A673 (cell line): ENCODE measurements around the gene PDCD1. TPM values are rescaled to one million over a fixed set of nuclear protein-coding genes. Genes with fewer than 3 reads are reported as not detected.

Experiments
- BruUV-seq: library from RNA; stranded (reverse); fragments of 400-500 nt; replicated peaks from 2 replicates; lab custom pipeline; 2021; lab: Mats Ljungman, UMichigan
- CTCF ChIA-PET: fragments of 300-600 bp; sonication (Branson Sonifier 250); formaldehyde crosslinking; loops from one replicate; lab custom pipeline; 2022; ENCODE audit warnings: antibody characterized with exemption; lab: Charles Lee
- POLR2A ChIA-PET: fragments of 300-600 bp; sonication (Branson Sonifier 250); formaldehyde crosslinking; loops from one replicate; lab custom pipeline; 2022; ENCODE audit warnings: antibody characterized with exemption; ENCODE audit not compliant: low non-redundant PET; lab: Charles Lee
- DNase-seq: peaks from one replicate; pipeline ENCODE4 v3.0.0-alpha.2; 2015; ENCODE audit warnings: low spot score
- H3K27ac ChIP-seq: fragments of 200-600 bp; sonication (generic); 2 replicates; pipeline ENCODE4 v1.5.1; 2016; ENCODE audit warnings: mixed run types, low read depth, mild to moderate bottlenecking, mixed read lengths, antibody characterized with exemption, low read length; ENCODE audit not compliant: poor library complexity, severe bottlenecking
- H3K27me3 ChIP-seq: fragments of 200-600 bp; sonication (generic); replicated peaks from 2 replicates; pipeline ENCODE4 v1.6.1; 2017; ENCODE audit warnings: mixed run types, low read depth, mild to moderate bottlenecking, mixed read lengths, antibody characterized with exemption, low read length; ENCODE audit not compliant: insufficient read depth, poor library complexity
- H3K36me3 ChIP-seq: fragments of 200-600 bp; sonication (generic); 2 replicates; pipeline ENCODE4 v1.6.1; 2016; ENCODE audit warnings: mixed run types, mild to moderate bottlenecking, mixed read lengths, antibody characterized with exemption, low read length; ENCODE audit not compliant: insufficient read depth, poor library complexity, severe bottlenecking
- H3K4me1 ChIP-seq: fragments of 200-600 bp; sonication (generic); 2 replicates; pipeline ENCODE4 v1.6.1; 2017; ENCODE audit warnings: mixed run types, mild to moderate bottlenecking, mixed read lengths, antibody characterized with exemption, low read length; ENCODE audit not compliant: insufficient read depth, poor library complexity, severe bottlenecking
- H3K4me3 ChIP-seq: fragments of 200-600 bp; sonication (generic); 2 replicates; pipeline ENCODE4 v1.5.1; 2016; ENCODE audit warnings: low read depth, mixed run types, mild to moderate bottlenecking, mixed read lengths, low read length; ENCODE audit not compliant: poor library complexity, severe bottlenecking
- H3K9me3 ChIP-seq: fragments of 200-600 bp; sonication (generic); 2 replicates; pipeline ENCODE4 v1.6.1; 2016; ENCODE audit warnings: mixed run types, low read depth, mild to moderate bottlenecking, mixed read lengths, antibody characterized with exemption, low read length; ENCODE audit not compliant: poor library complexity, severe bottlenecking
- EZH2 ChIP-seq: fragments of 200-600 bp; sonication (generic); IDR thresholded peaks from 2 replicates; pipeline ENCODE4 v1.6.1; 2017; ENCODE audit warnings: borderline replicate concordance, low read depth, mild to moderate bottlenecking, mixed read lengths, antibody characterized with exemption, low read length; ENCODE audit not compliant: poor library complexity, severe bottlenecking
- intact Hi-C: fragments of 100-400 bp; cut with micrococcal nuclease; formaldehyde crosslinking; loops from one replicate; pipeline ENCODE4 v1.10.0; 2022; ENCODE audit not compliant: unreplicated experiment
- total RNA-seq: library from RNA; stranded (reverse); gene quantifications from 2 replicates; pipeline ENCODE4 v1.2.3, GENCODE V29; 2021
- TF ChIP-seq, protein P1 (sequence below): fragments of 300-800, 200-600 bp; sonication (generic); conservative IDR thresholded peaks from 2 replicates; pipeline ENCODE4 v1.5.1; 2017; ENCODE audit warnings: low read depth, mild to moderate bottlenecking, antibody characterized with exemption, low read length, moderate library complexity, mixed read lengths

PDCD1 gene
- total RNA-seq, 1 experiment from 2014 or later = 0.34 TPM

DNA sequence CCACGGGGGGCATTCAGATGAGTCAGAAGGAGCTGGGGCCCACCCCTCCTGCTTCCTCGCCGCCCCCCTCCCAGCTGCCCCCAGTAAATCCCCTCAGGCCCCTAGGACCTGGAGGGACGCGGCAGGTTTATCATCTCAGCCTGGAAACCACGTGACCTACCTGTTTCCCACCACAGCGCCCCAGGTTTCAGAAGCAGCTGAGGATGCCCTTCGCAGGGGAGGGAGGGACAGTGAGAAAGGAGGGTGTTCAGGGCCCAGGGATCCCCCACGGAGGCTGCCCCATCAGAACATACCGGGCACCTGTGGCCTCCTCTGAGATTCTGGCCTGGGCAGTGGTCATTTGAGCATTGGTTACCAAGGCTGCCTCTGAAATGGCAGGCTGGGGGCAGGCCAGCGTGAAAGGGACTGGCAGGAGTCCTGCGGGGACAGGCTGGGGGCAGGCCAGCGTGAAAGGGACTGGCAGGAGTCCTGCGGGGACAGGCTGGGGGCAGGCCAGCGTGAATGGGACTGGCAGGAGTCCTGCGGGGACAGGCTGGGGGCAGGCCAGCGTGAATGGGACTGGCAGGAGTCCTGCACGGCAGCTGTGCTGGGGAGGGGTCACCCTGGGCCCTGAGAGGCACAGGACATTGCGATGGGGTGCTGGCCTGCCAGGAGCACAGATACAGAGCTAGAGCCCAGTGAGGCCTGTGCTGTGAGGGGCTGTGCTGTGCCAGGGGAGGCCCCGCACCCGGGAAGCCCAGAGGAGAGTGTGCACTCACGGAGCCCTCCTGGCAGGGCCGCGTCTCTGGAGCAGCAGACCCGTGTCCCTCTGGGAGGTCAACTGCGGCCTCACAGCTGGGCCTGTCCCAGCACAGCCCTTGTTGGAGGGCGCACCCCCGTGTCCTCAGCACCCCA lies 48.1 kb downstream of the PDCD1 start:
- H3K27ac ChIP-seq = peak overlapping the region; percentile 100
- ChIA-PET POLR2A (interaction anchor here (0.5 kb wide), 1 partner anchor 40 kb away, joined by 4 read pairs; no protein-coding TSS in a partner anchor), CTCF (no interaction called here)
- intact Hi-C loops = loop anchor here (5.0 kb wide), 1 partner anchor 52 kb away; no protein-coding TSS in a partner anchor
- no peaks in the 10 kb centered on the region for H3K27me3 ChIP-seq
- peak overlapping the region; percentile 27 for H3K4me3 ChIP-seq
- DNase-seq = no peak
- TF ChIP-seq EZH2 = no peak
- TF ChIP-seq, protein P1, sequence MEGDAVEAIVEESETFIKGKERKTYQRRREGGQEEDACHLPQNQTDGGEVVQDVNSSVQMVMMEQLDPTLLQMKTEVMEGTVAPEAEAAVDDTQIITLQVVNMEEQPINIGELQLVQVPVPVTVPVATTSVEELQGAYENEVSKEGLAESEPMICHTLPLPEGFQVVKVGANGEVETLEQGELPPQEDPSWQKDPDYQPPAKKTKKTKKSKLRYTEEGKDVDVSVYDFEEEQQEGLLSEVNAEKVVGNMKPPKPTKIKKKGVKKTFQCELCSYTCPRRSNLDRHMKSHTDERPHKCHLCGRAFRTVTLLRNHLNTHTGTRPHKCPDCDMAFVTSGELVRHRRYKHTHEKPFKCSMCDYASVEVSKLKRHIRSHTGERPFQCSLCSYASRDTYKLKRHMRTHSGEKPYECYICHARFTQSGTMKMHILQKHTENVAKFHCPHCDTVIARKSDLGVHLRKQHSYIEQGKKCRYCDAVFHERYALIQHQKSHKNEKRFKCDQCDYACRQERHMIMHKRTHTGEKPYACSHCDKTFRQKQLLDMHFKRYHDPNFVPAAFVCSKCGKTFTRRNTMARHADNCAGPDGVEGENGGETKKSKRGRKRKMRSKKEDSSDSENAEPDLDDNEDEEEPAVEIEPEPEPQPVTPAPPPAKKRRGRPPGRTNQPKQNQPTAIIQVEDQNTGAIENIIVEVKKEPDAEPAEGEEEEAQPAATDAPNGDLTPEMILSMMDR = no peak
- H3K9me3 ChIP-seq = no peaks in the 10 kb centered on the region
- H3K4me1 ChIP-seq = peaks cover 65% of the 10 kb centered on the region
- no TSS peak for BruUV-seq
- H3K36me3 ChIP-seq = no peaks in the 10 kb centered on the region

DNA sequence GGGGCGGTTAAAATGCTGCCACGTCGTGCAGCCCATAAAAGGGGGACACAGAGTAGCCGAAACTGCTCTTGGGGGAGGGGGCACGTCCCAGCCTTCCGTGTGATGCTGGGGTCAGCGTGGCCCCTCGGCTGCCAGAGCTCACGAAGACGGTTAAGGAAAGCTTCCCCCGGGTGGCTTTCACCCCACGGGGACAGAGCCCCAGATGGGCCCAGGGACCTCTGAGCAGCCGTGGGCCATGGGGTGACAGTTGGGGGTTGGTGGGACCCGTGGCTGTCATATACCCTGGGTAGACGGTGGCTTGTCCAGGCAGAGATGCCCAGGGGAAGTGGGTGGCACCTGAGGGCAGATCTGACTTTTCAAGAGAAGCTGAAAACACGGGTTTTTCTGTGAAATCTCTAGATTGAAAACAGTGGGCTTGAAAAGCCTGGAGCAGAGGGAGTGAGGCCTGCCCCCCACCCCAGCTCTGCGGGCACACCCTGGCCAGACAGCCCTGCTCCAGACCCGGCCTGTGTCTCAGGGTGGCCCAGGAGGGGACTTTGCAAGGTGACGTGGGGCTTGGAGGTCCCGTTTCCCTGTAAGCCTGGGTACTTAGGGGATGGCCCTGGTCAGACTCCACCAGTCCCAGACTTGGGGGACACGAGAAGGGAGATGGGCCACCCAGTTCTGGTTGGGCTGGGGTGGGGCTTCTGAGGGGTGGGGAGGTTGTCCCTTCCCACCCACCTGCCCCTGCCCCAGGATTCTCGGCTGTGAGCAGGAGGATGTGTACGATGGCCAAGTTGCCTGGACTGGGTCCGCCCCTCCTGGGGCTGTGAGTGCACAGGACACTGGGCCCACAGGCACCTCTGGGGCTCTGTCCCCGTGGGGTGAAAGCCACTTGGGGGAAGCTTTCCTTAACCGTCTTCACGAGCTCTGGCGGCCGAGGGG lies 49.0 kb downstream of the PDCD1 start:
- H3K4me3 ChIP-seq = peak overlapping the region; percentile 27
- no peaks in the 10 kb centered on the region for H3K9me3 ChIP-seq
- ChIA-PET POLR2A (no interaction called here), CTCF (interaction anchor here (0.6 kb wide), 1 partner anchor 214 kb away, joined by 5 read pairs; no protein-coding TSS in a partner anchor)
- TF ChIP-seq EZH2 = no peak
- TF ChIP-seq, protein P1 = no peak
- peak overlapping the region; percentile 100 for H3K27ac ChIP-seq
- intact Hi-C loops = loop anchor here (5.0 kb wide), 1 partner anchor 53 kb away; no protein-coding TSS in a partner anchor
- peaks cover 63% of the 10 kb centered on the region for H3K4me1 ChIP-seq
- H3K36me3 ChIP-seq = no peaks in the 10 kb centered on the region
- no peaks in the 10 kb centered on the region for H3K27me3 ChIP-seq
- no TSS peak for BruUV-seq
- DNase-seq = no peak

DNA sequence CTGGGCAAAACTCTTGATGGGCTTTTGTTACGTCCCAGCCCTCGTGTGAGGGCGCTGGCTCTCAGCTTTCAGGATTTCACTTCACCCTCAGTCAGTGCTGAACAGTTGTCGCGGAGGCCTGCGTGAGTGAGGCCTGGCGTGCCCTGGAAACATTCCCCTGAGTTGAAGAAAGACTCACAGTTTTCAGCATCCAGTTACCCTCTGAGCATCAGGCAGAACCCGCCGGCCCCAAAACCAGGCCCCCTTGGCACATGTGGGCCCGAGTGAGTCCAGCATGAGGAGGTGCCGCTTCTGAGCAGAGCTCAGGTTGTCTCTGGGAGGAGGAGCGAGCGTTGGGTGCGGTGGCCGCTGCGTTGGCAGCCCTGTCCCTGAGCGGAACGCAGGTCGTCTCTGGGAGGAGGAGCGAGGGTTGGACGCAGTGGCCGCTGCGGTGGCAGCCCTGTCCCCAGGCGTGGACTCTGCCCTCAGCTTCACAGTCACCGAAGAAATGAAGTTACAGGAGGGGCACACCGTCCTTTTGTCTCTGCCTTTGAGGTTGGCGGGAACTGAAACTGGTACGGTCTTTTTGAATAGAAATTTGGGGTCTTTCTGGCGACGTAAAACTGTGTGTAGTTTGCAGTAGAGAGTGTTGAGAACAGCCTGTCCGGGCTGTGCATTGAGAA lies 49.8 kb downstream of the PDCD1 start, which contains the start of gene NEU4:
TSS of gene NEU4 (plus strand) at position 473 of the 662 bp plus-strand sequence. CDS start 5,292 bp downstream, outside the sequence.
- H3K9me3 ChIP-seq = no peaks in the 10 kb centered on the region
- H3K36me3 ChIP-seq = no peaks in the 10 kb centered on the region
- intact Hi-C loops = no loop called here
- ChIA-PET POLR2A (no interaction called here), CTCF (no interaction called here)
- H3K4me1 ChIP-seq = peaks cover 63% of the 10 kb centered on the region
- TSS peak; percentile 83 for BruUV-seq
- TF ChIP-seq EZH2 = no peak
- TF ChIP-seq, protein P1 = no peak
- peak; percentile 75 for DNase-seq
- peak within 1 kb of the TSS; percentile 100 for H3K27ac ChIP-seq
- no peaks in the 10 kb centered on the region for H3K27me3 ChIP-seq
- peak within 1 kb of the TSS; percentile 27 for H3K4me3 ChIP-seq
